Upper lobe of left lung (tissue), 6 donors: Measurements from ENCODE around the gene RAP2A. TPM values are rescaled to one million over a fixed set of nuclear protein-coding genes. Genes with fewer than 3 reads are reported as not detected.

ENCODE experiments used
- ATAC-seq, 2 donors: fragments of 200-7000 bp; cut with Tn5 transposase; one replicate each; pipeline ENCODE4 v1.9.1; 2022; ENCODE audit warnings: mild to moderate bottlenecking in 2 of 2, moderate library complexity in 2 of 2; ENCODE audit not compliant: low FRiP score in 2 of 2
- DNase-seq, 2 donors: peaks; one replicate each; pipeline ENCODE4 v3.0.0-alpha.2; 2019 to 2020
- H3K27ac ChIP-seq, 4 donors: fragments of 200-600 bp; sonication (generic); one replicate each; pipeline ENCODE4 v1.5.1; 2016 to 2019
- H3K27me3 ChIP-seq, 4 donors: fragments of 200-600 bp; sonication (generic); one replicate each; pipeline ENCODE4 v1.5.1; 2017 to 2019
- H3K36me3 ChIP-seq, 4 donors: fragments of 200-600 bp; sonication (generic); one replicate each; pipeline ENCODE4 v1.5.1; 2016 to 2019
- H3K4me1 ChIP-seq, 4 donors: fragments of 200-600 bp; sonication (generic); one replicate each; pipeline ENCODE4 v1.5.1; 2018 to 2019
- H3K4me3 ChIP-seq, 4 donors: fragments of 200-600 bp; sonication (generic); one replicate each; pipeline ENCODE4 v1.5.1; 2017 to 2019; ENCODE audit warnings: mild to moderate bottlenecking in 2 of 4, moderate library complexity in 1 of 4
- H3K9me3 ChIP-seq, 4 donors: fragments of 200-600 bp; sonication (generic); one replicate each; pipeline ENCODE4 v1.5.1; 2018 to 2019
- CTCF ChIP-seq, 6 experiments: fragments of 450-650 bp in 4 of 6; fragments of 200-600 bp in 2 of 6; sonication (generic) in 2 of 6; IDR thresholded peaks; one replicate each; pipeline ENCODE4 v1.5.1; 2016 to 2019; ENCODE audit warnings: antibody characterized with exemption in 6 of 6
- EP300 ChIP-seq, 4 donors: sonication (generic); formaldehyde crosslinking; IDR thresholded peaks; one replicate each; pipeline ENCODE4 v1.5.1; 2017; ENCODE audit warnings: antibody characterized with exemption in 4 of 4, control low read depth in 2 of 4
- POLR2A ChIP-seq, 4 donors: fragments of 450-650 bp; IDR thresholded peaks; one replicate each; pipeline ENCODE4 v1.5.1; 2016 to 2017; ENCODE audit warnings: antibody characterized with exemption in 4 of 4, mild to moderate bottlenecking in 2 of 4
- POLR2AphosphoS5 ChIP-seq, 2 donors: sonication (generic); formaldehyde crosslinking; IDR thresholded peaks; one replicate each; pipeline ENCODE4 v1.5.1; 2017; ENCODE audit warnings: antibody characterized with exemption in 2 of 2
- WGBS, 2 donors: methylation state at CpG; one replicate each; pipeline ENCODE4 v1.1.5; 2017 to 2018; 5-methylcytosine and 5-hydroxymethylcytosine counted together
- total RNA-seq, 6 donors: library from RNA; depleted of rRNA in 4 of 6; stranded (reverse); fragments of >200 nt in 4 of 6; gene quantifications; one replicate each; pipeline versions ENCODE4 v1.1.0 to v1.2.1, GENCODE V29; 2016 to 2021
- donor health status: DM: no; HTN: no; CAD: no; lungs with moderate emphysema.
- donor health status: DM: no; HTN: yes; CAD: no; lungs with severe emphysema.

RAP2A gene
- total RNA-seq, 6 donors from 2014 or later: 17.8 to 55.4 (median 31.5) TPM

DNA sequence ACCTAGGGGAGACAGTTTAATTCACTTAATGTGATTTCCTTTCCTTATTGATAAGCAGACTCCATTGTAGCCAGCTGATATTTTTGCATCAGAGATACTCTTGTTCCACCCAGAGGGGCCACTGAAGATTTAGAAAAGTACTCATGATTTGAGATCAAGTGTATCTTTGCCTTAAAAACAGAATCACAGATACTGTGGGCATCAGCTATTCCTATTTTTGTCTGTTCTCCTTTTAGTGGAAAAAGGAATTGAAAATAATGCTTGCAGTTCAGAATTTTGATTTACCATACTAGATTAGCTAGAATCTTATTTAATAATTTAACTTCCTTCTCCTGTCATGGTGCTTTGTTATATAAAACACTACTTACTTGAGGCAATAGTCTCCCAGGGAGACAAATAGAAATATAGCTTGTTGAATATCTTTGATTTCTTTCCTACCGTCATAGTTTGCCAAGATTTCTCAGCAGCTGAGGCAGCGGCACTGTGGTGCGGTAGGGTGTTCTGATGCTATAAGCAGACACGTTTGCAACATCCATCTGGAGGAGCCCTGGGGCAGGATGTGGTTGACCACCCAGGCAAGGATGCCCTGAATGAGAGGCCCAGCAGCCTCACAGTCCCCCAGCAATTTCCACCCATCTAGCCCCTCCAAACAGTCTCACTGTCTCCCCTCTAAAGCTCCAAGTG, 47.0 kb upstream of the RAP2A start:
- H3K27ac ChIP-seq: peak overlapping the region; percentile 45 to 77 (median 54)
- peaks cover 7 to 27% (median 13%) of the 10 kb centered on the region in 4 donors for H3K4me1 ChIP-seq
- 62 to 73% methylated on average over 4 of the region's 4 CpGs for WGBS, 2 donors
- ATAC-seq: peak; percentile 58 to 74
- H3K36me3 ChIP-seq: peaks cover 0 to 35% (median 3%) of the 10 kb centered on the region in 4 donors
- DNase-seq: peak in 1 of 2 donors; percentile 29
- H3K9me3 ChIP-seq: no peaks in the 10 kb centered on the region
- H3K4me3 ChIP-seq: no peak overlapping the region
- TF ChIP-seq POLR2AphosphoS5 (IDR thresholded peaks at IDR 0.05) (no peak), POLR2A (IDR thresholded peaks at IDR 0.05) (no peak), EP300 (IDR thresholded peaks at IDR 0.05) (no peak), CTCF (IDR thresholded peaks at IDR 0.05) (no peak)
- H3K27me3 ChIP-seq: no peaks in the 10 kb centered on the region

DNA sequence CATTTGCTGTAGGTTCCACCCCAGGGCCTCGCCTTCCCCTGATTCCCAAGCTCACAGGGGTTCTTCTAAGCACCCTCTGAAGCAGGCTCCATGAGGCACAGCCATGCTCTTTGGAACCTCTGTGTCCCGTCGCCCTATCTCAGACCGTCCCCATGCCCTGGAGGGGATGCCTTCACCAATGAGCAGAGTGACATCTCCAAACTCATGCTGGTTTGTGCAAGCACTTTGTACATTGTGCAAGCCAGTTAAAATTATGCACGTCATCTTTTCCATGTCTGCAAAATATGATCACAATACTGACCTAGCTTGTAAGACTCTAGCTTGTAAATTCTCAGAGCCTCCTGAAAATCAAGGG, 46.5 kb upstream of the RAP2A start:
- H3K9me3 ChIP-seq: no peaks in the 10 kb centered on the region
- WGBS, 2 donors: 75 to 82% methylated on average over 5 of the region's 5 CpGs
- H3K36me3 ChIP-seq: peaks cover 0 to 35% (median 4%) of the 10 kb centered on the region in 4 donors
- no peak for DNase-seq
- H3K4me3 ChIP-seq: no peak overlapping the region
- H3K27ac ChIP-seq: peak overlapping the region; percentile 45 to 77 (median 54)
- H3K27me3 ChIP-seq: no peaks in the 10 kb centered on the region
- peaks cover 7 to 27% (median 13%) of the 10 kb centered on the region in 4 donors for H3K4me1 ChIP-seq
- no peak for TF ChIP-seq POLR2AphosphoS5 (IDR thresholded peaks at IDR 0.05)
- TF ChIP-seq EP300 (IDR thresholded peaks at IDR 0.05): peak in 1 of 4 donors; percentile 26
- TF ChIP-seq POLR2A (IDR thresholded peaks at IDR 0.05): peak in 1 of 4 donors; percentile 19
- ATAC-seq: peak; percentile 47 to 63

DNA sequence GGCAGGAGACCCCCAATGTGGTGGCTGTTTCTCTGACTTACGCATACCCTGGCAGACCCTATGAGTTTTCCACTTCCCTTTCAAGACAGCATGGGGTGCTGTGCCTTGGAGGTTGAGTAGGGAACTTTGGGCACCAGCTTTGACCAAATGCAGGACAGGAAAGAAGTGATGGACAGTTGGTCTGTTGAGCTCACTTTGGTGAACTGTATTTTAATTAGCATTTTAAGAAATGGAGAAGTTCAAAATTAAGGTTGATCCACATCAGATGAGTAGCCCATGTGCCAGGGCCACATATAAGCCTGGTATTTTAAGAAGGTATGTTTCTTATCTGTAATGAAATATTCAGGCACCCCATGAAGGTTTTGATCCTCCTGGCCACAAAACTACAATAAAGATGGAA, 46.1 kb upstream of the RAP2A start:
- peaks cover 0 to 35% (median 6%) of the 10 kb centered on the region in 4 donors for H3K36me3 ChIP-seq
- WGBS, 2 donors: 95 to 100% methylated on average over 1 of the region's 1 CpG
- TF ChIP-seq POLR2A (IDR thresholded peaks at IDR 0.05) (no peak), CTCF (IDR thresholded peaks at IDR 0.05) (no peak), POLR2AphosphoS5 (IDR thresholded peaks at IDR 0.05) (no peak), EP300 (IDR thresholded peaks at IDR 0.05) (no peak)
- DNase-seq (no peak), ATAC-seq (peak in 1 of 2 donors; percentile 19)
- no peaks in the 10 kb centered on the region for H3K27me3 ChIP-seq
- H3K27ac ChIP-seq: peak overlapping the region in 3 of 4 donors; percentile 45 to 77 (median 59)
- H3K4me3 ChIP-seq: no peak overlapping the region
- peaks cover 7 to 27% (median 13%) of the 10 kb centered on the region in 4 donors for H3K4me1 ChIP-seq
- H3K9me3 ChIP-seq: no peaks in the 10 kb centered on the region

DNA sequence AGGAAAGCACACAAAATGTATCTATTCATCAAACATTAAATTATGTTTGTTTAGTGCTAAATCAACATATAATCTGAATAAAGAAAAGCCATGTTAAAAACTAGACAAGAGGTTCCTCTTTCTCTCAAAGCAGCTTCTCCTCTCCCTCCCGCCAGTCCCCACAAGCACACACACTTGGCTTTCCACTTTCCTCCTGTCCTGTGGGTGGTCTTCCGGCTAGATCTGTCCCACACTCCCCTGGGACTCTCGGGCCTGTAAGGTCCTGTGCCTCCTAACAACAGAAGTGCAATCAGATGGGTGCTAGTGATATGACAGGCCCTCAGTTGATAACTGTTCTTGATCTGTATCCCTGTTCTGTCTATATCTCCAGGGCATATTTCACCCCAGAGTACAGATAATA, 45.6 kb upstream of the RAP2A start:
- no peak overlapping the region for H3K4me3 ChIP-seq
- peak overlapping the region in 1 of 4 donors; percentile 59 for H3K27ac ChIP-seq
- 56 to 62% methylated on average over 3 of the region's 3 CpGs for WGBS, 2 donors
- H3K9me3 ChIP-seq: no peaks in the 10 kb centered on the region
- H3K4me1 ChIP-seq: peaks cover 7 to 27% (median 13%) of the 10 kb centered on the region in 4 donors
- TF ChIP-seq EP300 (IDR thresholded peaks at IDR 0.05) (no peak), POLR2A (IDR thresholded peaks at IDR 0.05) (no peak), CTCF (IDR thresholded peaks at IDR 0.05) (no peak), POLR2AphosphoS5 (IDR thresholded peaks at IDR 0.05) (no peak)
- no peaks in the 10 kb centered on the region for H3K27me3 ChIP-seq
- peaks cover 0 to 32% (median 6%) of the 10 kb centered on the region in 4 donors for H3K36me3 ChIP-seq
- ATAC-seq (no peak), DNase-seq (no peak)

DNA sequence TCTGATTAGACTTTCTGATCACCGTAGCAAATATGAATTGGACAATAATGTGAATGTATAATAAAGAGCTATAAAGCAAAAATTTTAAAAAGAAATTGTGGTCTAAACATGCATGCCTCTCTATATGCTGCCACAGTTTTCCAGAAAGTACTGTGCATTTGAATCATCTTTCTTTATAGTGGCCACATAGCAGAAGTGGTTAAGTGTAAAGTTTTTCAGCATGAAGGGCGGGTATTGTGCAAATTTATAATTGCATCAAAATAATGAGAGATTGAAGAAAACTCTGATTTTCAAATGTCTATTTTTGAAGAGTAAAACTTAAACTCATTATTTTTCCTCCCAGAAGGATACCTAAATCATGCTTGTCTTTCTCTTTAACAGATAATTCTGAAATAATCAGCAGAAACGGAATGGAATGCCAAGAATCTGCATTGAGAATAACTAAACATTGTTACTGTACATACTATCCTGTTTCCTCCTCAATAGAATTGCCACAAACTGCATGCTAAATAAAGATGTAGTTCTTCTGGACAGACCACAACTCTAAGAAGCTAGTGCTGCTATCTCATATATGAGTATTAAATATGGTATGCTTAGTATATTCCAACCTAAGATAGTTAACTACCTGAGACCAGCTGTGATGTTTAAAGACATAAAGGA, 42.9 kb upstream of the RAP2A start:
- DNase-seq (no peak), ATAC-seq (no peak)
- TF ChIP-seq POLR2A (IDR thresholded peaks at IDR 0.05): no peak
- TF ChIP-seq EP300 (IDR thresholded peaks at IDR 0.05): no peak
- TF ChIP-seq POLR2AphosphoS5 (IDR thresholded peaks at IDR 0.05): no peak
- peaks cover 0 to 32% (median 6%) of the 10 kb centered on the region in 4 donors for H3K36me3 ChIP-seq
- H3K4me1 ChIP-seq: peaks cover 0 to 13% (median under 1%) of the 10 kb centered on the region in 4 donors
- WGBS, 2 donors: 68 to 77% methylated on average over 3 of the region's 3 CpGs
- no peak overlapping the region for H3K4me3 ChIP-seq
- peak overlapping the region in 1 of 4 donors; percentile 30 for H3K27ac ChIP-seq
- no peaks in the 10 kb centered on the region for H3K27me3 ChIP-seq
- H3K9me3 ChIP-seq: no peaks in the 10 kb centered on the region
